Retinal pigment epithelial cell (primary cell): ENCODE results near the gene ZNF835.

Experiments
- DNase-seq: peaks from one replicate; pipeline ENCODE4 v3.0.0-alpha.2; 2010; ENCODE audit warnings: low read depth
- H3K4me3 ChIP-seq: 2 replicates; pipeline ENCODE4 v1.5.1; 2011; ENCODE audit warnings: mild to moderate bottlenecking, low read length, control low read depth, moderate library complexity
- CTCF ChIP-seq: conservative IDR thresholded peaks from 2 replicates; pipeline ENCODE4 v1.5.1; 2011; ENCODE audit warnings: low read depth, low read length, control low read depth, inconsistent platforms

Gene ZNF835

GRCh38 chr19:56701895-56702294, 30.3 kb upstream of the ZNF835 start:
- no peak overlapping the region for H3K4me3 ChIP-seq
- no peak for DNase-seq
- no peak for TF ChIP-seq CTCF

GRCh38 chr19:56699552-56699951, 28.0 kb upstream of the ZNF835 start:
- H3K4me3 ChIP-seq = no peak overlapping the region
- DNase-seq = no peak
- TF ChIP-seq CTCF = no peak

- no peak overlapping the region for H3K4me3 ChIP-seq
- TF ChIP-seq CTCF = no peak
- no peak for DNase-seq
Measured at GRCh38 chr19:56692206-56692895, 20.8 kb upstream of the ZNF835 start.

GRCh38 chr19:56690670-56691069, 19.1 kb upstream of the ZNF835 start:
- no peak for DNase-seq
- no peak for TF ChIP-seq CTCF
- H3K4me3 ChIP-seq = no peak overlapping the region

- no peak for DNase-seq
- no peak for TF ChIP-seq CTCF
- no peak overlapping the region for H3K4me3 ChIP-seq
Measured at GRCh38 chr19:56689198-56689597, 17.6 kb upstream of the ZNF835 start.

- no peak overlapping the region for H3K4me3 ChIP-seq
- no peak for TF ChIP-seq CTCF
- DNase-seq = no peak
Measured at GRCh38 chr19:56687031-56687430, 15.5 kb upstream of the ZNF835 start.

GRCh38 chr19:56683116-56683515, 11.6 kb upstream of the ZNF835 start:
- no peak for DNase-seq
- TF ChIP-seq CTCF = no peak
- H3K4me3 ChIP-seq = no peak overlapping the region
